Esophagus (tissue), 2 donors: ENCODE measurements around the gene KCNK1. TPM values are rescaled to one million over a fixed set of nuclear protein-coding genes. Genes with fewer than 3 reads are reported as not detected.

ENCODE experiments used
- H3K27ac ChIP-seq, 2 donors: one replicate each; pipeline ENCODE4 v1.5.1; 2013; ENCODE audit warnings: low read depth in 2 of 2, mild to moderate bottlenecking in 2 of 2, inconsistent platforms in 1 of 2, low read length in 1 of 2, moderate library complexity in 1 of 2
- H3K27me3 ChIP-seq, 2 donors: one replicate each; pipeline ENCODE4 v1.6.1; 2013; ENCODE audit warnings: low read length in 2 of 2, control low read depth in 1 of 2, mild to moderate bottlenecking in 1 of 2; ENCODE audit not compliant: insufficient read depth in 2 of 2, control insufficient read depth in 1 of 2
- H3K36me3 ChIP-seq, 2 donors: one replicate each; pipeline ENCODE4 v1.6.1; 2013; ENCODE audit warnings: low read length in 1 of 2; ENCODE audit not compliant: control insufficient read depth in 2 of 2, insufficient read depth in 2 of 2
- H3K4me1 ChIP-seq, 2 donors: one replicate each; pipeline ENCODE4 v1.6.1; 2013; ENCODE audit warnings: low read length in 1 of 2; ENCODE audit not compliant: control insufficient read depth in 2 of 2, insufficient read depth in 2 of 2
- H3K4me3 ChIP-seq, 2 donors: one replicate each; pipeline ENCODE4 v1.5.1; 2013; ENCODE audit warnings: low read length in 2 of 2, mild to moderate bottlenecking in 2 of 2, low read depth in 1 of 2, moderate library complexity in 1 of 2
- H3K9me3 ChIP-seq, 2 donors: one replicate each; pipeline ENCODE4 v1.6.1; 2013; ENCODE audit warnings: mild to moderate bottlenecking in 2 of 2, low read depth in 1 of 2, low read length in 1 of 2, moderate library complexity in 1 of 2; ENCODE audit not compliant: control insufficient read depth in 2 of 2, insufficient read depth in 1 of 2
- WGBS, 2 donors: extraction: QIAGEN DNeasy Blood & Tissue Kit; methylation state at CpG; one replicate each; pipeline ENCODE4 v1.1.7; 2013; 5-methylcytosine and 5-hydroxymethylcytosine counted together
- polyA plus RNA-seq, 2 donors: library from polyadenylated mRNA; stranded (reverse); fragments of 200-250 nt; gene quantifications; one replicate each; pipeline ENCODE4 v1.2.3, GENCODE V29; 2013
- donor health status: healthy with polysubstance abuse.
- donor health status: Bipolar disorder and iron deficiency.

Gene KCNK1
- polyA plus RNA-seq, 2 donors: 23.2 to 26.3 TPM

GRCh38 chr1:233704898-233705723 is 91.2 kb downstream of the KCNK1 start:
- H3K9me3 ChIP-seq: no peaks in the 10 kb centered on the region
- peak overlapping the region in 1 of 2 donors; percentile 36 for H3K27ac ChIP-seq
- WGBS, 2 donors: 48 to 63% methylated on average over 3 of the region's 3 CpGs
- H3K27me3 ChIP-seq: no peaks in the 10 kb centered on the region
- no peaks in the 10 kb centered on the region for H3K36me3 ChIP-seq
- peaks cover 0 to 8% of the 10 kb centered on the region in 2 donors for H3K4me1 ChIP-seq
- H3K4me3 ChIP-seq: no peak overlapping the region

GRCh38 chr1:233707153-233707879 is 93.4 kb downstream of the KCNK1 start:
- H3K9me3 ChIP-seq: no peaks in the 10 kb centered on the region
- H3K27me3 ChIP-seq: no peaks in the 10 kb centered on the region
- 44 to 47% methylated on average over 4 of the region's 4 CpGs for WGBS, 2 donors
- peaks cover 0 to 8% of the 10 kb centered on the region in 2 donors for H3K4me1 ChIP-seq
- H3K36me3 ChIP-seq: no peaks in the 10 kb centered on the region
- H3K4me3 ChIP-seq: no peak overlapping the region
- H3K27ac ChIP-seq: peak overlapping the region; percentile 87 to 97

GRCh38 chr1:233707880-233708815 is 94.2 kb downstream of the KCNK1 start:
- peak overlapping the region; percentile 84 to 97 for H3K27ac ChIP-seq
- no peaks in the 10 kb centered on the region for H3K27me3 ChIP-seq
- no peak overlapping the region for H3K4me3 ChIP-seq
- WGBS, 2 donors: 41 to 43% methylated on average over 6 of the region's 6 CpGs
- no peaks in the 10 kb centered on the region for H3K36me3 ChIP-seq
- no peaks in the 10 kb centered on the region for H3K9me3 ChIP-seq
- H3K4me1 ChIP-seq: peaks cover 0 to 8% of the 10 kb centered on the region in 2 donors

GRCh38 chr1:233710031-233710430 is 96.1 kb downstream of the KCNK1 start:
- Histone ChIP-seq H3K4me1 (peaks cover 0 to 8% of the 10 kb centered on the region in 2 donors), H3K27me3 (peaks cover 0 to 2% of the 10 kb centered on the region in 2 donors), H3K9me3 (no peaks in the 10 kb centered on the region), H3K4me3 (no peak overlapping the region), H3K27ac (no peak overlapping the region), H3K36me3 (no peaks in the 10 kb centered on the region)
- 86 to 90% methylated on average over 2 of the region's 2 CpGs for WGBS, 2 donors

GRCh38 chr1:233710507-233710906 is 96.6 kb downstream of the KCNK1 start:
- Histone ChIP-seq H3K9me3 (no peaks in the 10 kb centered on the region), H3K27me3 (peaks cover 0 to 2% of the 10 kb centered on the region in 2 donors), H3K4me3 (no peak overlapping the region), H3K4me1 (peaks cover 0 to 8% of the 10 kb centered on the region in 2 donors), H3K27ac (no peak overlapping the region), H3K36me3 (no peaks in the 10 kb centered on the region)
- 70 to 71% methylated on average over 1 of the region's 1 CpG for WGBS, 2 donors

GRCh38 chr1:233714631-233715217 is 100.8 kb downstream of the KCNK1 start:
- Histone ChIP-seq H3K4me1 (no peaks in the 10 kb centered on the region), H3K36me3 (no peaks in the 10 kb centered on the region), H3K4me3 (no peak overlapping the region), H3K9me3 (no peaks in the 10 kb centered on the region), H3K27ac (no peak overlapping the region), H3K27me3 (peaks cover 0 to 2% of the 10 kb centered on the region in 2 donors)
- 50 to 62% methylated on average over 4 of the region's 4 CpGs for WGBS, 2 donors

GRCh38 chr1:233718057-233718456 is 104.2 kb downstream of the KCNK1 start:
- Histone ChIP-seq H3K4me3 (no peak overlapping the region), H3K4me1 (no peaks in the 10 kb centered on the region), H3K27ac (no peak overlapping the region), H3K9me3 (no peaks in the 10 kb centered on the region), H3K27me3 (peaks cover 0 to 2% of the 10 kb centered on the region in 2 donors), H3K36me3 (no peaks in the 10 kb centered on the region)
- 95 to 97% methylated on average over 3 of the region's 3 CpGs for WGBS, 2 donors

- WGBS, 2 donors: 51 to 72% methylated on average over 4 of the region's 4 CpGs
- Histone ChIP-seq H3K27ac (no peak overlapping the region), H3K4me1 (no peaks in the 10 kb centered on the region), H3K27me3 (no peaks in the 10 kb centered on the region), H3K36me3 (no peaks in the 10 kb centered on the region), H3K9me3 (no peaks in the 10 kb centered on the region), H3K4me3 (no peak overlapping the region)
Observed at GRCh38 chr1:233719655-233720341, 105.9 kb downstream of the KCNK1 start.
